Measurements from ENCODE around the gene SBF2.

Gene SBF2

GRCh38 chr11:9855579-9856287, 438.3 kb downstream of the SBF2 start:
- no peak for DNase-seq (ENCODE audit: low spot score)
- no peak for TF ChIP-seq CTCF (IDR thresholded peaks at IDR 0.05; ENCODE audit: extremely low read depth, insufficient read depth, missing control alignments)
- in situ Hi-C loops (cut with MboI; ENCODE audit: low pct_unique_long_range_greater_than_20kb, low sequenced_read_pairs, unreplicated experiment): loop anchor here (25.0 kb wide), 1 partner anchor 457 kb away; the partner anchor contains the start of gene ADM

- no peak for DNase-seq (ENCODE audit: low spot score)
- TF ChIP-seq CTCF (IDR thresholded peaks at IDR 0.05; ENCODE audit: extremely low read depth, insufficient read depth, missing control alignments): no peak
- in situ Hi-C loops (cut with MboI; ENCODE audit: low pct_unique_long_range_greater_than_20kb, low sequenced_read_pairs, unreplicated experiment): loop anchor here (25.0 kb wide), 1 partner anchor 458 kb away; the partner anchor contains the start of gene ADM
These were observed 440.0 kb downstream of the SBF2 start for GRCh38 chr11:9853929-9854552.

GRCh38 chr11:9852465-9852864, 441.6 kb downstream of the SBF2 start:
- no peak for TF ChIP-seq CTCF (IDR thresholded peaks at IDR 0.05; ENCODE audit: extremely low read depth, insufficient read depth, missing control alignments)
- in situ Hi-C loops (cut with MboI; ENCODE audit: low pct_unique_long_range_greater_than_20kb, low sequenced_read_pairs, unreplicated experiment): loop anchor here (25.0 kb wide), 1 partner anchor 460 kb away; the partner anchor contains the start of gene ADM
- no peak for DNase-seq (ENCODE audit: low spot score)

- no peak for DNase-seq (ENCODE audit: low spot score)
- TF ChIP-seq CTCF (IDR thresholded peaks at IDR 0.05; ENCODE audit: extremely low read depth, insufficient read depth, missing control alignments): no peak
- in situ Hi-C loops (cut with MboI; ENCODE audit: low pct_unique_long_range_greater_than_20kb, low sequenced_read_pairs, unreplicated experiment): loop anchor here (25.0 kb wide), 1 partner anchor 461 kb away; the partner anchor contains the start of gene ADM
These were observed 442.7 kb downstream of the SBF2 start for GRCh38 chr11:9851366-9851765.

GRCh38 chr11:9850224-9850895, 443.7 kb downstream of the SBF2 start:
- in situ Hi-C loops (cut with MboI; ENCODE audit: low pct_unique_long_range_greater_than_20kb, low sequenced_read_pairs, unreplicated experiment): loop anchor here (25.0 kb wide), 1 partner anchor 462 kb away; the partner anchor contains the start of gene ADM
- TF ChIP-seq CTCF (IDR thresholded peaks at IDR 0.05; ENCODE audit: extremely low read depth, insufficient read depth, missing control alignments): no peak
- no peak for DNase-seq (ENCODE audit: low spot score)

- in situ Hi-C loops (cut with MboI; ENCODE audit: low pct_unique_long_range_greater_than_20kb, low sequenced_read_pairs, unreplicated experiment): no loop called here
- no peak for TF ChIP-seq CTCF (IDR thresholded peaks at IDR 0.05; ENCODE audit: extremely low read depth, insufficient read depth, missing control alignments)
- no peak for DNase-seq (ENCODE audit: low spot score)
These were observed 444.6 kb downstream of the SBF2 start for GRCh38 chr11:9849389-9849788.

Data from GM13977 (cell line).